Measurements from ENCODE around the gene C2orf80.

DNA sequence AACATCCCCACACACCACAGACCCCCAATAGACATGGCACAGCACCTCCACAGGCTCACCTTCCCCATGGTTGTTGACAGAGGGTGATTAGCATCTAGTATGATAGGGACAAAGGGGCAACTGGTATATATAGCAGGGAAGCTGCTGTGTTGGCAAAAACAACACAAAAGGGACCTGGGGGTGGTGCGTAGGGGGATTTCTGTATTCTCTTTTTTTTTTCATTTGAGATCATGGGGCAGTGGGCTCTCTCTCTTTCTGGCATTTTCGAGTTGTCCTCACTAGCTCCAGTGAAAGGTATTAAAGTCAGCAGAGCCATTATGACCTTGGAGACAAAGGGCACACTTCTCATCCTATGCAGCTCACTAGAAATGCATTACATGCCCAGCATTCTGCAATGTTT is 26.3 kb downstream of the C2orf80 start, which contains the start of gene CRYGA:
- TF ChIP-seq, protein P1, sequence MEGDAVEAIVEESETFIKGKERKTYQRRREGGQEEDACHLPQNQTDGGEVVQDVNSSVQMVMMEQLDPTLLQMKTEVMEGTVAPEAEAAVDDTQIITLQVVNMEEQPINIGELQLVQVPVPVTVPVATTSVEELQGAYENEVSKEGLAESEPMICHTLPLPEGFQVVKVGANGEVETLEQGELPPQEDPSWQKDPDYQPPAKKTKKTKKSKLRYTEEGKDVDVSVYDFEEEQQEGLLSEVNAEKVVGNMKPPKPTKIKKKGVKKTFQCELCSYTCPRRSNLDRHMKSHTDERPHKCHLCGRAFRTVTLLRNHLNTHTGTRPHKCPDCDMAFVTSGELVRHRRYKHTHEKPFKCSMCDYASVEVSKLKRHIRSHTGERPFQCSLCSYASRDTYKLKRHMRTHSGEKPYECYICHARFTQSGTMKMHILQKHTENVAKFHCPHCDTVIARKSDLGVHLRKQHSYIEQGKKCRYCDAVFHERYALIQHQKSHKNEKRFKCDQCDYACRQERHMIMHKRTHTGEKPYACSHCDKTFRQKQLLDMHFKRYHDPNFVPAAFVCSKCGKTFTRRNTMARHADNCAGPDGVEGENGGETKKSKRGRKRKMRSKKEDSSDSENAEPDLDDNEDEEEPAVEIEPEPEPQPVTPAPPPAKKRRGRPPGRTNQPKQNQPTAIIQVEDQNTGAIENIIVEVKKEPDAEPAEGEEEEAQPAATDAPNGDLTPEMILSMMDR (IDR thresholded peaks at IDR 0.05): no peak
- no peak for TF ChIP-seq POLR2AphosphoS5 (IDR thresholded peaks at IDR 0.05)

All from gastroesophageal sphincter (tissue), 3 donors.